GM18502 (cell line): ENCODE results near the gene KCNK16.

Experiments used
- ATAC-seq: cut with Tn5 transposase; IDR thresholded peaks from one replicate; pipeline ENCODE4 v1.9.1; 2021; ENCODE audit warnings: mild to moderate bottlenecking; ENCODE audit not compliant: unreplicated experiment, poor library complexity

The KCNK16 gene

DNA sequence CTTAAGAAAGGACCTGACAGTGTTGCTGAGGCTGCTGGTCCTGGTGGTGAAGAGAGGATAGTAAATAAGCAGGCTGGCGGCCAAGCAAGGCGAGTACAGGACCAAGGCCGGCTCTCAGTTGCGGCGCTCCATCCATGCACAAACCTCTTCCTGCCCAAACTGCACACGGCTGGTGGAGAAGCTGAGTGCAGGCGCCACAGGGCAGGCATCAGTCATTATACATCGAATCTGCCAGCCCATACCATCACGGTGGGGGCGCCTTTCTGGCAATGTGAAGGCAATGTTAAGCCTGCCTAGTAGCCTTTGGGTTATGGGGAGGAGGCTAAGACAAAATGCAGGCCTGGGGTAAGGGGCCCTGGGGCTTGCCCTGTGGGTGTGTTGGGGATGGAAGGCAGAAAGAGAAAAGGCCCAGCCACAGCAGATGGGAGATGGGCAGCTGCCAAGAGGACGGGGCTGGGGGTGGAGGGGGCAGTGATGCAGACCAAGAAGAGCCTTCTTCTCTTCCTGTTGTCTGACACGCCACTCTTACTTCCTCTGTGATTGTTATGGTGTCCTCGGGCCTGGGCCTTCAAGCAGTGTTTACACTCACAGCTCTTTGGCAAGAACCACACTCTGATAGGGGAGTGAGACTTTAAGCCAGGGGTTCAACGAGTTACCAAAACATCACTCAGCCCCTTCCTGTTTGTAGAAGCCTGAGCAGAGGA, 20.3 kb upstream of the KCNK16 start:
- ATAC-seq = peak; percentile 59

DNA sequence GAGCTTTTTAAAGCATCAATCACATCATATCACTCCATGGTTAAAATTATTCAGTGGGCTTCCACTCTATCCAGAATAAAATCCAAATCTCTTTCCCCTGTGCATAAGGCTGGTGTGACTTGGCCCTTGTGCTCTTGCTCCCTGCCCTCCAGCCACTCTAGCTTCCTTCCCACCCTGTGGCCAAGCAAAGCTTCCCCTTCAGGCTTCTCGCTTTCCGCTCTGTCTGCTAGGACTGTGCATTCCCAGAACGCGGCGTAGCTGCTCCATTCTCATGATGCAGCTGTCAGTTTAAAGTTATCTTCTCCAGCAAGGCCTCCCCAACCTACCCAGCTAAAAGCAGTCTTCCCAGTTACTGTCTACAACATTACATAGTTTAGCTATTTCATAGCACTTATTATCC, 19.4 kb upstream of the KCNK16 start:
- no peak for ATAC-seq

DNA sequence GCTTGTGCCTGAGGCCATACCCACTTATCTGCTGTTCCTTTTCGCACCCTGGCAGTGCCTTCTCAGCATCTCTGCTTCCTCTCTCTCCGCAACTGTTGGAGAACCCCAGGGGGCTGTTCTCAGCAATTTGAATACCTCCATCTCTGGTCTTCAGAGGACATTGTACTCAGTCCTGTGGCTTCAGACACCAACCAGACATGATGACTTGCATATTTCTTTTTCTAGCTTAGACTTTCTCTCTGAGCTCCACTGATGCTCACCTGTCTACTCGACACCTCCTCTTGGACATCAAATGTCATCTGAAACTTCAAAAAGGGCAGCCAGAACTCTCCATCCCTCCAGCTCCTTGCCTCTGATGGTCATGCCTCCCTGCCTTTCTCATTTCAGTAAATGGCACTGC, 18.9 kb upstream of the KCNK16 start:
- no peak for ATAC-seq

DNA sequence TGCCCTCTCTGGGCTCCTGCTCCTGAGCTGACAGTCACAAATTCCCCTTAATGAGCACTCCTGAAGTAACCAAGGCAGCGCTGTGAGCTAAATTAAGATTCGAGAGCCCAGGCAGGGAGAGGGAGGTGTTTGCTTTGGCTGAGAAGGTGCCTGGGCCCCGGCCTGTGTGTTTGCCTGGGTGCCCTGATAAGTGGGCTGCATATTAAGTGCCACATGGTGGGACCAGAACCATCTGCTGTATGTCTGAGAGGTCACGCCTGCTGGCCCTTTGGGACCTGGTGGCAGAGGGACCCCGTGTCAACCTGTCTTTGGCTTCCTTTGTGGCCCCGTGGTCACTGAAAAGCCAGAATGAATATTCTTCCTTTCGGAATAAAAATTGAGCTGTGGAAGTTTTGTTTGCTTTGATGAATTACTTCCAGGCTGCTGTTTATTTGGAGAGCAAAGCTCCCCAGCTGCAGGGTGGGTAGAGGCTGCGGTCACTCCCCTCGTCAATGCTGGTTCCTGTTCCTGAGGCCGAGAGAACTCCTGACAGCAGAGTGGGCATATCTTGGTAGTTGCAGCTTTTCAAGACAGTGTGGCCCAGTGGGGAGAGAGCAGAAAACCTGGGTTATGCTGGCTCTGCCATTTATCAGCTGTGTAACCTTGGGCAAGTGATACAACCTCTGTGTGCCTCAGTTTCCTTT, 17.5 kb upstream of the KCNK16 start:
- ATAC-seq = no peak

DNA sequence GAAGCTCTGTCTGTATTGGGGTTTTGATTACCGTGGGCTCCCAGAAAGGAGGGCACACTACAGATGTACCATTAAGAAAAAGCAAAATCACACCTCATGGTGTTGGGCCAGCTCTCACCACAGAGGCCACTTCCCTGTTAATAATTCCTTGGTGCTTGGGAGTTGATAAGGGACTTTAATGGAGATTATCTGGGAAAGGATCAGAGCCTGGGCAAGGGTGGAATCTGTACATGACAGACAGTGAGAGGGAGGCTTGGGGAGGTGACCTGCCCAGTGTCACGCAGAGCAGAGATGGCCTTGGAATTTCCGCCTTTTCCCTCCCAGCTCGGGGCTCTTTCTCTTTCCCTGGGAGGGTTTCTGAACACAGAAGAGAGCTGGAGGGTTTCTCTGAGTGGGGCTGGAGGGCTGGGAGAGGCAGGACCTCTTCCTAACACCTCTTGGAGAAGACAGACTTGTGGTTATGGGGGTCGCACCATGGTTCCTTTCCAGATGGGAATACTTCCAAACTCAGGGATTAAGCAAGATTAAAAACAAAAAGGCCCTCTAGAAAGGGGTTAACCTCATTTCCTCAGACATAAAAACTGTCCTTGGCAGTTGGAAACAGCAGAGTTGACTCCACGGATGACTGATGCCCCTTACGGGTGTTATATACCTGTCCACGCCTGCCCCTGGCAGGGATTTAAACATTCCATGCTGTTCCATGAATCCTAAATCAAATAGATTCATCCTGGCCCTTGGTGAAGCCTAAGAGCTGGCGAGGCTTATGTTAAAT, 16.8 kb upstream of the KCNK16 start:
- no peak for ATAC-seq

DNA sequence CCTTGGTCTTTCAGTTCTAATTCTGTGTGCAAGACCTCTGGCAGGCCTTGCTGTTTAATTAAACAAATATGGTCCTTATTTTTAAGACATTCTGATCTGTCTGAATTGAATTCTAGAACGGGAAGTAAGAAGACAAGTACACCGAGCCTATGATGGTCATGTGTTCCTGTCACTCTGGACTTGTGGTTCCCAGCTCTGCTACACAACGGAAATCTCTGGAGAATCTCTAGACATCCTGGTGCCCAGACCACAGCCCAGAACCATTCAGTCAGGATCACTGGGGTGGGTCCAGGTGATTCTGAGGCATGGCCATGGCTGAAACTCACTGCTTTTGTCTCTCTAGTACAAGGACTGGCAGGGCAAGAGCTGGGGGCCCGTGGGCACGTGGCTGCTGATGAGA, 15.9 kb upstream of the KCNK16 start:
- no peak for ATAC-seq

DNA sequence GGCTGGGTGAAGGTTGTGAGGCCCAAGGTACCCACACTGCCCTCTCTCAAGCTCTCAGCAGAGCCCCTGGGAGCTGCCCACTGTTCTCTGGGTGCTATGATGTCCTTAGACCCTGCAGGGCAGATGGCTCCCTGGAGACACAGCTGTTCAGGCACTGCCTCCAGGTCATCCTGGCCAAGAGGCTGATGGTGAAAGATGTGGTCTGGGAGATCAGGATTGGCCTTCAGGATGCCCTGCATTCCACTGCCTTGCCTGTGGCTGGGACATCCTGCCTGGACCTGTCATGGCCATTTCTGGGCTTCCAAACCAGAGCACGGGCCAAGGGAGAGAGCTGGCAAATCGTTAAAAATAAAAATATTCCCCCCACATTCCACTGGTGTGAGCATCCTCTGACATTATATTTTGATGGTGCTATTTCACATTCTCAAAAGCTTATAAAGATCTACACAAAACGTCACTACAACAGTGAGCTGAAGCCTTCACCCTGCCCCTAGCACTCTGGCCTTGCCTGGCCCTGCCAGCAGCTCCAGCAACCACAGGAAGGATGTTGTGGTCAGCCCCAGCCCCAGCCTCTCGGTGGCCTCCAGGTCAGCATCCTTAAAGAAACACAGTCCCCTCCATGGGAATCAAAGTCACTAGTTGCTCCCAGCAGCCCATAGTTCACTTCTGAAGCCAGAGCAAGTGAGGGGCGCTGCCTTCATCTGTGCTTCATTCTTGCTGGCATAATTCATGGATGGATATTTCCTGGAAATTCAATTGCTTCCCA, 13.5 kb upstream of the KCNK16 start:
- ATAC-seq = no peak

DNA sequence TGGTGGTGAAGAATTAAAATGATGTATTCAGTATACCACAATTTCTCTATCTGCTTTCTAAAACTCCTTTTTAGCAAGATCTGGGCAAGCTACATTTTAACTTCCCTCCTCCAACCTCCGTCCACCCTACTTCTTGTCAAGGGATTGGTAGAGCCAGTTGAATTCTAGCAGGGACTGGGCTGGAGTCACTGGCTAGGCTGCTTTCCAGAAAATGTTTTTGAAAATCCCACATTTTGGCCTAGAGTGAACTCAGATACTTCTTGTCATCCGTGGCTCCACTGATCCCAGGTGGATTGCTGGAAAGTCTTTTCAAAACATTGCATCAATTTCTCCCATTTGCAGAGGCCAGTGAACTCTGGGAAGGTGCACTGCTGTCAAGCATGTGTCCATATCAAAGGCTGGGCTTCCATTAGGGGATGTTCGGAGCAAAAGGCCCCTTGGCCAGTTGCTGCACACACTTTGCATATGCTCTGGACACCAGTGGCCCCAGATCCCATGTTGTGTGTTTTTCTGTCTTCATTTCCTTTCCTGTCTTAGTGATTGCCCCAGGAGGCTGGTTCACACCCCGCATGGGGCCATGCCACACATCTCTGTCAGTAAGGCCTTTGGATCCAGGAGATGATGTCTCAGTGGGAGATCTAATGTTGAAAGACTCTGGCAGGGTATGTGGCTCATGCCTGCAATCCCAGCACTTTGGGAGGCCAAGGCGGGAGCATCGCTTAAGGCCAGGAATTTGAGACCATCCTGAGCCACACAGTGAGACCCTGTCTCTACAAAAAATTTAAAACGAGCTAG, 11.3 kb upstream of the KCNK16 start:
- ATAC-seq = no peak

DNA sequence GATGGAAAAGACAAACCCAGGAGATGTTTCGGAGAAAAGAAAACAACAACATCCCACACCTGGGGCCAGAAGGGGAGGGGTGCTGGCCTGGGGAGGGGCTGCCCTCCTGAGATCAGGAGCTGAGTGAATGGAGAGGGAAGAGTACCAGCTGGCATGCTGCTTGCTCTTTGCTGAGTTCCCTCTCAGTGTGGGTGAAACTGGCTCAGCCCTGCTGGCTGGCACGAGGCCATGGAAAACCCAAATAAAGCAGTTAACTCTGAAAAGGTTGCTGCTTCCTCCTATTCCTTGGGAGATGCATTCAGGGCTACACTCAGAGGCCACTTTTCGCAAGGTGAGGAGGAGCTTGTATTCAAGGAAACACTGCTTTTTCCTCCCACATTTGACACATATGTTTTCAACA, 8.0 kb upstream of the KCNK16 start:
- ATAC-seq = peak; percentile 4

DNA sequence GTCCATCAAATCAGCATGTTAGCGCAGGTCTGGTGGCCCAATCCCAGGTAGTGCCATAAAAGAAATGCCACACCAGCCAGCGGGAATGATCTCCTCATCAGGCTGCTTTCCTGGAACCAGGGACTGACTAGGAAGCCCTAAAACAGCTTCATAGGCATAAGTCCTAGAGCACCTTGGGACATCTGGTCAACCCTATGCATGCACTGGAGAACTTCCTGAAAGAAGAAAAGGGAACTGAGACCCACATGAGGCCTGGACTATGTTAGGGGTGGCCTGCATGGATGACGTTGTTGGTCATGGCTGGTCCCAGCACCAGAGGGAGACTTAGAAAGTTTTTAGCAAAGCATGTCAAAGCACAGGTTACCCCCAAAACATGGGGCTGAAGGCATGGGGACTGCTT, 7.6 kb upstream of the KCNK16 start:
- ATAC-seq = peak; percentile 81

DNA sequence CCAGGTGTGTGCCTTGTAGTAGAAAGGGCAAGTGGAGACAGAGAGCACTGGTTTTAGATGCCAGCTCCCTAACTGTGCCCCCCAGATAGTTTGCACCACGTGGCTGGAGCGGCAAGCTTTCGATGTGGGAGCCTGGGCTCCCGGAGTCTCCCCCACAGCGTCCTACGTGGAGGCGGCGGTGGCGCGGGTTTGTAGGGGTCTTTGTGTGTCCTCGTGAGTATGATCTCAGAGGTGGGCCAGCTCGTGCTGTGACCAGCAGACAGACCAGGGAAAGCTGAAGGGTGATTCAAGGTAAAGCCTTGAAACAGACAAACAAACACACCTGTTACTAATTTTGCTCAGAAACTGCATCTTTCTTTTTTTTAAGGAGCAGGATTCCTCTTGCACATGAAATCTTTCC, 5.6 kb upstream of the KCNK16 start:
- ATAC-seq = no peak

DNA sequence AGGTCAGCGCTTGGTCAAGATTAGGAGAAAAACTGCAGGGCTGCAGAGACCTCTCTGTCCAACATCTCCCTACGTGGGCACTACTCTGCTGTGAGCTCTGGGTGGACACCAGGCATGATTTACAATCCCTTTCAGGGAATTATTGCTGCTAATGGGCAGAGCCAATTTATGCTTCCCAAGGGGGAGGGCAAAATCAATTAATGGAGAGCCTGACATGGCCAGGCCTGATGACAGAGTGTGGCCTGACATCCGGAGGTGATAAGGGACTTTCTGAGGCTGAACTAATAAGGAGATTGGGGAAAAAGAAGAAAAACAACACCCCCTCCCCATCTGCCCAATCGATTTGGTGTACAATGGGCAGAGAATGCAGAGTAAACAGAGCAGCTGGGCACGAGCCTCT, 5.0 kb upstream of the KCNK16 start:
- no peak for ATAC-seq

DNA sequence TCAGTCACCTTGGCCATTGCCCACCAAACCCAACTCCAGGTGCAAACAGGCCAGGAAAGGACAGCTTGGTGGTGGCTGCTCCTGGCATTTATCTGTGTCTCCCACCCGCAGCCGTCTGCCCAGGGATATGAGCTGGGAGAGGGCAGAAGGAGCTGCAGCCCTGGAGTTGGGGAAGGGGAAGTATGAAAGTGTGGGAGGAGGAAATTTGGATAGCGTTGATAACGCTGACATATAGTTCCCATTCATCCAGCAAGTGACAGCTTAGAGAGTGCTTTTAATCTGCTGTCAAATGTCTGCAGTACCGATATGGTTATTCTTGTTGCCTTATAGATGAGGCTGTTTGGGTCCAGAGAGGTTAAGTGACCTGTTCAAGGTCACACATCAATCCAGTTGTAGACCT, 741 bp downstream of the KCNK16 start:
- ATAC-seq = no peak

DNA sequence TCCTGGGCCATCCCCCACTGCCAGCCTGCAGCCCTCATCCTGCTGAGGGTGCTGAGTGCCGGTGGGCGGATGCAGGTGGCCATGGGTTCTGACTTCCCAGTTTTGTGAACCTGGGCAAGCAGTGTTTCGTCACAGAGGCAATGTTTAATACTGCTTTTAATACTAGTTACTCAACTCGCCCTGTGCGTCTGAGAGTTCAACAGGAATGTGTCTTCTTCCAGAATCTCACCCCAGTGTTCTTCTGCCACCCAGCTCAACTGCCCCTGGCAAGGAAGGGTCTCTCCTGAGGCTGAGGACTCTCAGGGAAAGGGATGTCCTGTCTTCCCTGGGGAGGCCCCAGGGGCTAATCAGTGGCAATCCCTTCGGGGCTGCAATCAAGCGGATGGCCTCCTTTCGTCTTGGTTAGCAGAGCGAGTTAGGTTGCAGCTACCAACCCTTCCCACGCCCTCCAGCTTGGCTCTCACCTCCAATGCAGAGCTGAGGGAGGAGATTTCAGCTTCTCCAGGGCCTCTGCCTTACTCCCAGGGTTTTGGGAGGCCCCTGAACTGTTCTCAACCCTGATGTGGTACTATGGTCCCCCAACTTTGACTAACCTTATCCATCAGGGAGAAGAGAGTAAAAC, 2.0 kb downstream of the KCNK16 start:
- no peak for ATAC-seq

DNA sequence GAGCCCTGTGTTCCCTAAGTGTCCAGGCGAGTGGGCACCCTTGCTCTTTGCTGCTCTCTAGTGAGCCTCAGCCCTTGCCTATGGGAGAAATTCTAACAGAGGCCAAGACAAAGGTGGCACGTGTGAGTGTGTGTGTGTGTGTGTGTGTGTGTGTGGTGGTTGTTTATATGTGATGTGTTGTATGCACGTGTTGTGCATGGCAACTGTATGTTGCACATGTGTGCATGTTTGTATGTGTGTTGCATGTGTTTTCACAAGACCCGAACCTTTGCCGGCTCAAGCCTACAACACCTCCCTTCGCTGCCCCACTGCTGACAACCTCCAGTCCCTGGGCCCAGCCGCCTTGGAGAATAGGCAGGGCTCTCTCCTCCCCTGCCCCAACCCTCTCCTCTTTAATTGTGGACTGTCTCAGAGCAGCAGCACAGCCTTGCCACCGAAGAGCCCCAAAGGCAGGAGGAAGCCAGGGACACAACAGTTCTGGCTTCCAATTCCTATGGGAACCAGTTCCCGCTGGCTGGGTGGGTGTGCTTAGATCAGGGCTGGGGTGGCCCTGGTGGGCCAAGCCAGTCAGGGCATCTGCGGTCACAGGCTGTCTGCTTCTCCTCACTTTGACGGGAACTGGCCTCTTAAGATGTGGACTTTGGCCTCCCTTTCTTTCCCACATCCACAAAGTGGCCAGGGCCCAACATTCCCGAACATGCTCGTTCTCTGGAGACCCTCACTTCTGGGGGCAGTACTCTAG, 2.7 kb downstream of the KCNK16 start:
- no peak for ATAC-seq

DNA sequence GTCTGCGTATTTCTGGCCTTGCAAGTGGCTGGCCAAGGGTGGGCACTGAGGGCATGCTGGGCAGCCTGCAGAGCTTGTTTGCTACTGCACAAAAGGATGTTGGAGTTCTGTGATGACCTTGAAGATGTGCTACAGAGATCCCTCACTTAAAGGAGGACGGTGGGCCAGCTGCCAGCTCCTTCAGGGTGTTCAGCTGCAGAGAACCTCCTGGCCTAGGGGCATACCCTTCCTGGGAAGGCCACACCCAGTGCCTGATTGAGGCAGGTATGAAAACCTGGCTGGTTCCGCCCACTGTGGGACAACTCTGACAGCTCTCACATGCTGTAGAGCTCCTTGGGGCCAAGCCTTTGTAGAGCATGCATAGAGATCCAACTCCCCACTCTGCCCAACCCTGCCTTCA, 5.2 kb downstream of the KCNK16 start:
- no peak for ATAC-seq

DNA sequence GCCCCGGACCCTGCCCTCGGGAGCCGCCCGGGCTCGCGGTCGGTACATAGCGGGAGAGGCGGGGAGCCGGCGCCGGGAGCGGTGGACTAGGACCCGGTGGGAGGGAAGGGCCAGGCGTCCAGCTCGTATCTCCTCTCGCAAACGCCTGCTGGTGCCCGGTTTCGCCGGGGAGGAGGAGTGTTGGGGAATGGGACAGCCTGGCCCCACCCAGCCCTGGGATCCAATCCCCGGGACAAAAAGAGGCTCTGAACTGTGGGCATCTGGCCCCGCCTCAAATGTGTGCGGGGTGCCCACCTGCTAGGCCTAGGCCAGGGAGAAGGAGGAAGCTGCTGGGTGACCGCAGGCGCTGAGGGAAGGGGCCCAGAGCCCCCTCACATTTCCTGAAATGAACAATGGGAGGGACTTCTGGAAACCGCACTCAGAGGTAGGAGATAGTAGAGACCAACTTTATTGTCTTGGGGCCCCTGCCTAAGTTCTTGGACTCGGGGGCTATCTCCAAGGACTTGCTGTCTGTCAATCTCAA, 8.2 kb downstream of the KCNK16 start, which contains the start of gene KCNK17:
Gene KCNK17 (minus strand): TSS at position 147 of the 523 bp plus-strand sequence. CDS start 99 bp downstream, at position 48.
- ATAC-seq = no peak

DNA sequence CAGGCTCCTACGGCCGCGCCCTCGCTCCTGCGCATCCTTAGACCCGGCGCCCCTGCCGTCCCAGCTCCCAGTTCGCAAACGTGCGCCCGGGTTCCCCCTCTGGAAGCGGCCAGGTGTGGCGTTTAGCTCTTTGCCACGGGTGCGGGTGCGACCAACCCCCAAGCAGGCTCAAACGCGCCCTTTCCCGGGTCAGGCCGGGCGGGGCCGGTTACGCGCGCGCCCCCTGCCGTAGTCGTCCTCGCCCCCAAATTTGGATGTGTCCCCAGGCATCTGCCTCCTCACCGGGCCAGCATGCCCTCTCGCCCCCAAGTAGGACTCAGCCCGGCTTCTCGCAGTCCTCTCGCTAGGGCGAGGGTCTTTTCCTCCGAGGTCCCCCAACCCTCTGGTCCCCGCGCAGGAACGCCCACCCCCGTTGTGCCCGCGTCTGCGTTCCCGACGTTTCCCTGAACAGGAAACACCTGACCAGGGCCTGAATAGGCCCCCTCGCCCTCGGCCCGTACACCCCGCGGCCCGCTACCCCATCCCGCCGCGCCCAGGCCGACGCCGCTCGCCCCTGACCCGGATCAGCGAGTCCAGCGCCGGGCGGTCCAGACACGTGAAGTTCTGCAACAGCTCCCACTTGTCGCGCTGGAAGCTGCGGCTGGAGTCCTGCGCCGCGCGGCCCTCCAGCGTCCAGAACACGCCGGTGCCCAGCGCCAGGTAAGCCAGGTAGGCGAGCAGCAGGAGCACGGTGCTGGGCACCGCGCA, 8.8 kb downstream of the KCNK16 start:
- no peak for ATAC-seq
